ENCODE measurements around the gene OXA1L. TPM values are rescaled to one million over a fixed set of nuclear protein-coding genes. Genes with fewer than 3 reads are reported as not detected.
A peak's percentile ranks its signal among the peaks of the same experiment; 100 is the strongest.

OXA1L gene
- total RNA-seq, 1 donor from 2014 or later, result 81.2 TPM

GRCh38 chr14:22793976-22794375 is 27.5 kb downstream of the OXA1L start:
- Histone ChIP-seq H3K36me3 (ENCODE audit: insufficient read depth, low read length) (no peaks in the 10 kb centered on the region), H4K20me1 (ENCODE audit: insufficient read depth, low read length) (no peaks in the 10 kb centered on the region), H3K4me2 (ENCODE audit: low read length) (no peak overlapping the region), H3K4me3 (ENCODE audit: insufficient read depth, low read depth, low read length) (no peak overlapping the region), H3K9me3 (ENCODE audit: insufficient read depth, low read depth, low read length) (no peaks in the 10 kb centered on the region), H3K4me1 (ENCODE audit: insufficient read depth, low read length) (no peaks in the 10 kb centered on the region), H3K79me2 (ENCODE audit: insufficient read depth, low read length) (no peaks in the 10 kb centered on the region), H3K27me3 (ENCODE audit: insufficient read depth, low read length) (peaks cover 23% of the 10 kb centered on the region), H3K27ac (ENCODE audit: low read depth, low read length) (no peak overlapping the region), H2AFZ (ENCODE audit: low read depth, low read length) (no peak overlapping the region), H3K9ac (ENCODE audit: low read length) (no peak overlapping the region)
- DNase-seq (ENCODE audit: low read depth) (no peak), FAIRE-seq (no peak)
- Mint-ChIP-seq H3K27ac (ENCODE audit: unreplicated experiment) (peak overlapping the region; percentile 8), H3K27me3 (ENCODE audit: low read depth, unreplicated experiment) (no peaks in the 10 kb centered on the region), H3K9me3 (ENCODE audit: unreplicated experiment) (peaks cover 4% of the 10 kb centered on the region), H3K4me1 (ENCODE audit: low read depth, unreplicated experiment) (peaks cover 26% of the 10 kb centered on the region), H3K36me3 (ENCODE audit: low read depth, unreplicated experiment) (peaks cover 11% of the 10 kb centered on the region), H3K4me3 (ENCODE audit: unreplicated experiment) (no peak overlapping the region)
- TF ChIP-seq EZH2 (IDR thresholded peaks at IDR 0.05; ENCODE audit: insufficient read depth, low read length), result no peak
- no peak for TF ChIP-seq CTCF (IDR thresholded peaks at IDR 0.05; ENCODE audit: insufficient read depth, low read depth, low read length)

- Mint-ChIP-seq H3K27me3 (ENCODE audit: low read depth, unreplicated experiment) (no peaks in the 10 kb centered on the region), H3K36me3 (ENCODE audit: low read depth, unreplicated experiment) (peaks cover 11% of the 10 kb centered on the region), H3K9me3 (ENCODE audit: unreplicated experiment) (peaks cover 4% of the 10 kb centered on the region), H3K27ac (ENCODE audit: unreplicated experiment) (no peak overlapping the region), H3K4me3 (ENCODE audit: unreplicated experiment) (no peak overlapping the region), H3K4me1 (ENCODE audit: low read depth, unreplicated experiment) (peaks cover 23% of the 10 kb centered on the region)
- H3K9me3 ChIP-seq (ENCODE audit: insufficient read depth, low read depth, low read length), result no peaks in the 10 kb centered on the region
- H2AFZ ChIP-seq (ENCODE audit: low read depth, low read length), result no peak overlapping the region
- no peaks in the 10 kb centered on the region for H4K20me1 ChIP-seq (ENCODE audit: insufficient read depth, low read length)
- no peak overlapping the region for H3K9ac ChIP-seq (ENCODE audit: low read length)
- DNase-seq (ENCODE audit: low read depth) (no peak), FAIRE-seq (no peak)
- no peaks in the 10 kb centered on the region for H3K4me1 ChIP-seq (ENCODE audit: insufficient read depth, low read length)
- H3K36me3 ChIP-seq (ENCODE audit: insufficient read depth, low read length), result no peaks in the 10 kb centered on the region
- H3K79me2 ChIP-seq (ENCODE audit: insufficient read depth, low read length), result no peaks in the 10 kb centered on the region
- peaks cover 23% of the 10 kb centered on the region for H3K27me3 ChIP-seq (ENCODE audit: insufficient read depth, low read length)
- TF ChIP-seq CTCF (IDR thresholded peaks at IDR 0.05; ENCODE audit: insufficient read depth, low read depth, low read length) (no peak), EZH2 (IDR thresholded peaks at IDR 0.05; ENCODE audit: insufficient read depth, low read length) (no peak)
- no peak overlapping the region for H3K4me3 ChIP-seq (ENCODE audit: insufficient read depth, low read depth, low read length)
- H3K4me2 ChIP-seq (ENCODE audit: low read length), result no peak overlapping the region
- H3K27ac ChIP-seq (ENCODE audit: low read depth, low read length), result no peak overlapping the region
These were observed 28.1 kb downstream of the OXA1L start for GRCh38 chr14:22794551-22794951.

GRCh38 chr14:22796087-22796707 is 29.7 kb downstream of the OXA1L start:
- Histone ChIP-seq H3K9ac (ENCODE audit: low read length) (no peak overlapping the region), H3K27me3 (ENCODE audit: insufficient read depth, low read length) (peaks cover 23% of the 10 kb centered on the region), H3K79me2 (ENCODE audit: insufficient read depth, low read length) (no peaks in the 10 kb centered on the region), H3K36me3 (ENCODE audit: insufficient read depth, low read length) (no peaks in the 10 kb centered on the region), H3K27ac (ENCODE audit: low read depth, low read length) (no peak overlapping the region), H3K4me2 (ENCODE audit: low read length) (no peak overlapping the region), H3K4me3 (ENCODE audit: insufficient read depth, low read depth, low read length) (no peak overlapping the region), H4K20me1 (ENCODE audit: insufficient read depth, low read length) (no peaks in the 10 kb centered on the region), H3K9me3 (ENCODE audit: insufficient read depth, low read depth, low read length) (no peaks in the 10 kb centered on the region), H3K4me1 (ENCODE audit: insufficient read depth, low read length) (no peaks in the 10 kb centered on the region), H2AFZ (ENCODE audit: low read depth, low read length) (no peak overlapping the region)
- DNase-seq (ENCODE audit: low read depth), result no peak
- FAIRE-seq, result no peak
- H3K27me3 Mint-ChIP-seq (ENCODE audit: low read depth, unreplicated experiment), result no peaks in the 10 kb centered on the region
- H3K36me3 Mint-ChIP-seq (ENCODE audit: low read depth, unreplicated experiment), result peaks cover 10% of the 10 kb centered on the region
- TF ChIP-seq CTCF (IDR thresholded peaks at IDR 0.05; ENCODE audit: insufficient read depth, low read depth, low read length) (no peak), EZH2 (IDR thresholded peaks at IDR 0.05; ENCODE audit: insufficient read depth, low read length) (no peak)
- peaks cover 4% of the 10 kb centered on the region for H3K9me3 Mint-ChIP-seq (ENCODE audit: unreplicated experiment)
- no peak overlapping the region for H3K4me3 Mint-ChIP-seq (ENCODE audit: unreplicated experiment)
- H3K27ac Mint-ChIP-seq (ENCODE audit: unreplicated experiment), result no peak overlapping the region
- peaks cover 10% of the 10 kb centered on the region for H3K4me1 Mint-ChIP-seq (ENCODE audit: low read depth, unreplicated experiment)
